ENCODE data around the gene SLC2A13.

- TF ChIP-seq, protein P1, sequence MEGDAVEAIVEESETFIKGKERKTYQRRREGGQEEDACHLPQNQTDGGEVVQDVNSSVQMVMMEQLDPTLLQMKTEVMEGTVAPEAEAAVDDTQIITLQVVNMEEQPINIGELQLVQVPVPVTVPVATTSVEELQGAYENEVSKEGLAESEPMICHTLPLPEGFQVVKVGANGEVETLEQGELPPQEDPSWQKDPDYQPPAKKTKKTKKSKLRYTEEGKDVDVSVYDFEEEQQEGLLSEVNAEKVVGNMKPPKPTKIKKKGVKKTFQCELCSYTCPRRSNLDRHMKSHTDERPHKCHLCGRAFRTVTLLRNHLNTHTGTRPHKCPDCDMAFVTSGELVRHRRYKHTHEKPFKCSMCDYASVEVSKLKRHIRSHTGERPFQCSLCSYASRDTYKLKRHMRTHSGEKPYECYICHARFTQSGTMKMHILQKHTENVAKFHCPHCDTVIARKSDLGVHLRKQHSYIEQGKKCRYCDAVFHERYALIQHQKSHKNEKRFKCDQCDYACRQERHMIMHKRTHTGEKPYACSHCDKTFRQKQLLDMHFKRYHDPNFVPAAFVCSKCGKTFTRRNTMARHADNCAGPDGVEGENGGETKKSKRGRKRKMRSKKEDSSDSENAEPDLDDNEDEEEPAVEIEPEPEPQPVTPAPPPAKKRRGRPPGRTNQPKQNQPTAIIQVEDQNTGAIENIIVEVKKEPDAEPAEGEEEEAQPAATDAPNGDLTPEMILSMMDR (IDR thresholded peaks at IDR 0.05; ENCODE audit: low read depth, low read length) = no peak
- TF ChIP-seq MYC (IDR thresholded peaks at IDR 0.05; ENCODE audit: low read depth, low read length) (no peak), POLR2A (IDR thresholded peaks at IDR 0.05; ENCODE audit: extremely low read depth, insufficient read length) (no peak), MAX (IDR thresholded peaks at IDR 0.05; ENCODE audit: low read depth, low read length) (no peak)
These were observed 245.2 kb downstream of the SLC2A13 start for GRCh38 chr12:39860695-39861094.

All from NB4 (cell line).